Measurements from ENCODE around the gene PCYOX1L.

The PCYOX1L gene

GRCh38 chr5:149362541-149362940 lies 4.7 kb downstream of the PCYOX1L start:
- CTCF ChIA-PET: interaction anchor here (12.6 kb wide), 1 partner anchor 7 kb away, joined by 186 read pairs; no protein-coding TSS in a partner anchor
- TF ChIP-seq, protein P1, sequence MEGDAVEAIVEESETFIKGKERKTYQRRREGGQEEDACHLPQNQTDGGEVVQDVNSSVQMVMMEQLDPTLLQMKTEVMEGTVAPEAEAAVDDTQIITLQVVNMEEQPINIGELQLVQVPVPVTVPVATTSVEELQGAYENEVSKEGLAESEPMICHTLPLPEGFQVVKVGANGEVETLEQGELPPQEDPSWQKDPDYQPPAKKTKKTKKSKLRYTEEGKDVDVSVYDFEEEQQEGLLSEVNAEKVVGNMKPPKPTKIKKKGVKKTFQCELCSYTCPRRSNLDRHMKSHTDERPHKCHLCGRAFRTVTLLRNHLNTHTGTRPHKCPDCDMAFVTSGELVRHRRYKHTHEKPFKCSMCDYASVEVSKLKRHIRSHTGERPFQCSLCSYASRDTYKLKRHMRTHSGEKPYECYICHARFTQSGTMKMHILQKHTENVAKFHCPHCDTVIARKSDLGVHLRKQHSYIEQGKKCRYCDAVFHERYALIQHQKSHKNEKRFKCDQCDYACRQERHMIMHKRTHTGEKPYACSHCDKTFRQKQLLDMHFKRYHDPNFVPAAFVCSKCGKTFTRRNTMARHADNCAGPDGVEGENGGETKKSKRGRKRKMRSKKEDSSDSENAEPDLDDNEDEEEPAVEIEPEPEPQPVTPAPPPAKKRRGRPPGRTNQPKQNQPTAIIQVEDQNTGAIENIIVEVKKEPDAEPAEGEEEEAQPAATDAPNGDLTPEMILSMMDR (IDR thresholded peaks at IDR 0.05; ENCODE audit: control extremely low read depth, extremely low read depth, low read depth, missing control alignments): no peak
- POLR2A ChIA-PET: no interaction called here

GRCh38 chr5:149363358-149363757 lies 5.5 kb downstream of the PCYOX1L start:
- POLR2A ChIA-PET: no interaction called here
- DNase-seq (ENCODE audit: extremely low spot score): no peak
- TF ChIP-seq, protein P1 (IDR thresholded peaks at IDR 0.05; ENCODE audit: control extremely low read depth, extremely low read depth, low read depth, missing control alignments): no peak
- CTCF ChIA-PET: interaction anchor here (12.6 kb wide), 1 partner anchor 6 kb away, joined by 186 read pairs; no protein-coding TSS in a partner anchor

More at GRCh38 chr5:149362541-149362940, 4.7 kb downstream of the PCYOX1L start:
- DNase-seq (ENCODE audit: extremely low spot score): no peak

- CTCF ChIA-PET: interaction anchor here (5.0 to 12.6 kb wide), 2 partner anchors 6 to 18 kb away, joined by 50 to 186 read pairs; partner anchors contain the start of gene GRPEL2
- DNase-seq (ENCODE audit: extremely low spot score): no peak
- POLR2A ChIA-PET: no interaction called here
- TF ChIP-seq, protein P1 (IDR thresholded peaks at IDR 0.05; ENCODE audit: control extremely low read depth, extremely low read depth, low read depth, missing control alignments): no peak
Observed at GRCh38 chr5:149363936-149364335, 6.1 kb downstream of the PCYOX1L start.

DNA sequence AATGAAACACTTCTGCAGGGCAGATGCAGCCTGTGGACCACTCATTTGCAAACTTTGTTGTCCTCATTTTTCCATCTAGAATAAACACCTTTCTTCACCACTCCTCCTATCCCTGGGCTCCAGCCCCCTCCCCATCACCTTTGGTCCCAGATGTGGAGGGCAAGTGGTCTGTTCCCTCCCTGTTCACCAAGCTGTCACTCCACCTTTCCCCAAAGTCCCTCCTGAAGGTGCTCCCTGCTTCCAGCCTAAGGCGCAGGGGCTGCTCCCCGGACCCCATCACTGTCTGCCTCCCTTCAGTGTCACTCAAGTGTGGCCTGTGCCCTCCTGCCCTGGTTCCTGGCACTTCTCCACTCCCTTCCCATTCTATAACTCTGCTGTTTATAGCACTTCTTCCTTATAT lies 6.9 kb downstream of the PCYOX1L start:
- DNase-seq (ENCODE audit: extremely low spot score): no peak
- ChIA-PET CTCF (interaction anchor here (0.7 to 5.2 kb wide), 5 partner anchors 17 to 632 kb away, joined by 3 to 50 read pairs (median 5); partner anchors contain the start of gene GRPEL2), POLR2A (no interaction called here)
- TF ChIP-seq, protein P1 (IDR thresholded peaks at IDR 0.05; ENCODE audit: control extremely low read depth, extremely low read depth, low read depth, missing control alignments): no peak

- DNase-seq (ENCODE audit: extremely low spot score): no peak
- ChIA-PET CTCF (interaction anchor here (1.1 to 9.0 kb wide), 8 partner anchors 8 to 253 kb away, joined by 3 to 186 read pairs (median 41); partner anchors contain the start of genes GRPEL2, IL17B and PCYOX1L), POLR2A (no interaction called here)
- TF ChIP-seq, protein P1 (IDR thresholded peaks at IDR 0.05; ENCODE audit: control extremely low read depth, extremely low read depth, low read depth, missing control alignments): no peak
Observed at GRCh38 chr5:149365418-149365817, 7.6 kb downstream of the PCYOX1L start.

DNA sequence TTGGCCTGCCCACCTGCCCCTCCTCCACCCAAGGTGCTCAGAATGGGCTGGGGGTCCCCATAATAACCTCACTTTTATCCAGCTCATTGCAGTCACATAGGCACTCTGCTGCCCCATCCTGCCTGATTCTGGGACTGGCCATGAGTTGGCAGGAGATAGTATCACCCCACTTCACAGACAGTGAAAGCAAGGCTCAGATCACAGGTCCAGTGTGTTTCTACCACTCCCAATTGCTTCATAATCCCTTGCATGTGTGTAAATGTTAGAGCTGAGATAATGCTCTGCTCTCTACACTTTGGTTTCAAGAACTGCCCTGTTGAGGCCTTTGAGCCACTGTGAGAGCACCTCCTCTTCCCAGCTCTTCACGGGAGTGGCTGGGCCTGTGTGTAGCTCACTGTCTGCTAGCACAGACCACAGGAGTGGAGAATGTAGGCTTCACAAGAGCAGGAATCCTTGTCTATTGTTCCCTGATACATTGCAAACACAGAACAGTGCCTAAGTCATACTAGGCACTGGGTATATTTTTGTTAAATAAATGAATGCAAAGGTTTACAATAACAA lies 8.4 kb downstream of the PCYOX1L start:
- POLR2A ChIA-PET: no interaction called here
- DNase-seq (ENCODE audit: extremely low spot score): no peak
- CTCF ChIA-PET: interaction anchor here (1.0 to 9.0 kb wide), 20 partner anchors 9 to 252 kb away, joined by 3 to 186 read pairs (median 11); partner anchors contain the start of genes CSNK1A1, GRPEL2, IL17B and PCYOX1L
- TF ChIP-seq, protein P1 (IDR thresholded peaks at IDR 0.05; ENCODE audit: control extremely low read depth, extremely low read depth, low read depth, missing control alignments): no peak

Data from GM10248 (cell line).